Astrocyte (in vitro differentiated cells and primary cell): ENCODE measurements around the gene SYDE1. TPM values are rescaled to one million over a fixed set of nuclear protein-coding genes. Genes with fewer than 3 reads are reported as not detected.

Experiments used
- DNase-seq: peaks from one replicate; pipeline ENCODE4 v3.0.0-alpha.2; 2010; ENCODE audit warnings: low read depth
- FAIRE-seq: peaks from 2 replicates; lab custom pipeline; 2011; peaks lifted over from hg19 to GRCh38; lab: Jason Lieb, UNC
- H2AFZ ChIP-seq: 2 replicates; pipeline ENCODE4 v1.6.0; 2012; ENCODE audit warnings: low read depth, low read length, inconsistent platforms
- H3K27ac ChIP-seq: 2 replicates; pipeline ENCODE4 v1.5.1; 2011; ENCODE audit warnings: low read depth, low read length, inconsistent platforms
- H3K27me3 ChIP-seq: 2 replicates; pipeline ENCODE4 v1.6.0; 2011; ENCODE audit warnings: low read length, inconsistent platforms; ENCODE audit not compliant: insufficient read depth
- H3K36me3 ChIP-seq: 2 replicates; pipeline ENCODE4 v1.5.1; 2011; ENCODE audit warnings: low read length, inconsistent platforms; ENCODE audit not compliant: insufficient read depth
- H3K4me1 ChIP-seq: 2 replicates; pipeline ENCODE4 v1.5.1; 2011; ENCODE audit warnings: low read length, inconsistent platforms; ENCODE audit not compliant: insufficient read depth
- H3K4me2 ChIP-seq: 2 replicates; pipeline ENCODE4 v1.6.0; 2012; ENCODE audit warnings: low read length, inconsistent platforms
- H3K4me3 ChIP-seq: 2 replicates; pipeline ENCODE4 v1.5.1; 2011; ENCODE audit warnings: low read depth, mild to moderate bottlenecking, low read length, inconsistent platforms; ENCODE audit not compliant: insufficient read depth
- H3K79me2 ChIP-seq: 2 replicates; pipeline ENCODE4 v1.6.0; 2012; ENCODE audit warnings: mild to moderate bottlenecking, low read length, inconsistent platforms; ENCODE audit not compliant: insufficient read depth
- H3K9ac ChIP-seq: 2 replicates; pipeline ENCODE4 v1.6.0; 2012; ENCODE audit warnings: mild to moderate bottlenecking, low read length, inconsistent platforms
- H3K9me3 ChIP-seq: 2 replicates; pipeline ENCODE4 v1.5.1; 2012; ENCODE audit warnings: low read depth, mild to moderate bottlenecking, low read length, inconsistent platforms; ENCODE audit not compliant: insufficient read depth
- H4K20me1 ChIP-seq: 2 replicates; pipeline ENCODE4 v1.6.0; 2012; ENCODE audit warnings: low read length, inconsistent platforms; ENCODE audit not compliant: insufficient read depth
- H3K27ac Mint-ChIP-seq: one replicate; pipeline ENCODE4 v1.8.0; 2021; ENCODE audit warnings: mild to moderate bottlenecking, mixed read lengths; ENCODE audit not compliant: unreplicated experiment
- H3K27me3 Mint-ChIP-seq: one replicate; pipeline ENCODE4 v1.8.0; 2021; ENCODE audit warnings: low read depth, mixed read lengths; ENCODE audit not compliant: unreplicated experiment
- H3K36me3 Mint-ChIP-seq: one replicate; pipeline ENCODE4 v1.8.0; 2021; ENCODE audit warnings: low read depth, mixed read lengths; ENCODE audit not compliant: unreplicated experiment
- H3K4me1 Mint-ChIP-seq: one replicate; pipeline ENCODE4 v1.8.0; 2021; ENCODE audit warnings: low read depth, mixed read lengths; ENCODE audit not compliant: unreplicated experiment
- H3K4me3 Mint-ChIP-seq: one replicate; pipeline ENCODE4 v1.8.0; 2021; ENCODE audit warnings: mild to moderate bottlenecking, moderate library complexity, mixed read lengths; ENCODE audit not compliant: unreplicated experiment
- H3K9me3 Mint-ChIP-seq: one replicate; pipeline ENCODE4 v1.8.0; 2021; ENCODE audit warnings: mild to moderate bottlenecking, mixed read lengths; ENCODE audit not compliant: unreplicated experiment
- CTCF ChIP-seq: IDR thresholded peaks from 2 replicates; pipeline ENCODE4 v1.5.1; 2011; ENCODE audit warnings: low read depth, mild to moderate bottlenecking, inconsistent platforms, low read length, moderate library complexity; ENCODE audit not compliant: insufficient read depth
- EZH2 ChIP-seq: IDR thresholded peaks from 2 replicates; pipeline ENCODE4 v1.6.1; 2012; ENCODE audit warnings: mild to moderate bottlenecking, low read length, inconsistent platforms; ENCODE audit not compliant: insufficient read depth
- total RNA-seq: library from RNA; stranded (reverse); gene quantifications from 2 replicates; pipeline ENCODE4 v1.2.1, GENCODE V29; 2021

SYDE1 gene
- total RNA-seq, 1 donor from 2014 or later = 40.6 TPM

GRCh38 chr19:15161028-15161984 is 54.1 kb downstream of the SYDE1 start:
- Mint-ChIP-seq H3K4me1 (no peaks in the 10 kb centered on the region), H3K36me3 (peaks cover 44% of the 10 kb centered on the region), H3K9me3 (peaks cover 4% of the 10 kb centered on the region), H3K27ac (no peak overlapping the region), H3K4me3 (no peak overlapping the region), H3K27me3 (no peaks in the 10 kb centered on the region)
- Histone ChIP-seq H3K27me3 (no peaks in the 10 kb centered on the region), H4K20me1 (no peaks in the 10 kb centered on the region), H3K4me1 (no peaks in the 10 kb centered on the region), H3K9ac (no peak overlapping the region), H3K36me3 (peaks cover 9% of the 10 kb centered on the region), H2AFZ (no peak overlapping the region), H3K79me2 (no peaks in the 10 kb centered on the region), H3K27ac (no peak overlapping the region), H3K9me3 (peaks cover 19% of the 10 kb centered on the region), H3K4me2 (no peak overlapping the region), H3K4me3 (no peak overlapping the region)
- DNase-seq (no peak), FAIRE-seq (no peak)
- no peak for TF ChIP-seq CTCF
- TF ChIP-seq EZH2 = no peak

Other genes with a start within 250 kb of the SYDE1 start
- not detected in 2 replicates for gene OR7A17, start 221.3 kb upstream of the SYDE1 start, total RNA-seq
- not detected in 2 replicates for gene OR7C2, start 165.9 kb upstream of the SYDE1 start, total RNA-seq
- gene SLC1A6, start 127.5 kb upstream of the SYDE1 start, total RNA-seq = 0.29 and 1.6 TPM in 2 replicates
- not detected in 2 replicates for gene CASP14, start 57.9 kb upstream of the SYDE1 start, total RNA-seq
- gene OR1I1, start 25.2 kb upstream of the SYDE1 start, total RNA-seq = not detected in 2 replicates
- gene NOTCH3, start 93.6 kb downstream of the SYDE1 start, total RNA-seq = 162 and 219 TPM in 2 replicates
- 0.54 and 0.87 TPM in 2 replicates for gene EPHX3, start 125.0 kb downstream of the SYDE1 start, total RNA-seq
- 116 and 128 TPM in 2 replicates for gene BRD4, start 225.1 kb downstream of the SYDE1 start, total RNA-seq